ENCODE data around the gene MARF1.
"Not testable (repeated sequence)": the region's sequence is repeated elsewhere in the genome, so short reads cannot be mapped to it uniquely, and the experiment has no call there.

The MARF1 gene

DNA sequence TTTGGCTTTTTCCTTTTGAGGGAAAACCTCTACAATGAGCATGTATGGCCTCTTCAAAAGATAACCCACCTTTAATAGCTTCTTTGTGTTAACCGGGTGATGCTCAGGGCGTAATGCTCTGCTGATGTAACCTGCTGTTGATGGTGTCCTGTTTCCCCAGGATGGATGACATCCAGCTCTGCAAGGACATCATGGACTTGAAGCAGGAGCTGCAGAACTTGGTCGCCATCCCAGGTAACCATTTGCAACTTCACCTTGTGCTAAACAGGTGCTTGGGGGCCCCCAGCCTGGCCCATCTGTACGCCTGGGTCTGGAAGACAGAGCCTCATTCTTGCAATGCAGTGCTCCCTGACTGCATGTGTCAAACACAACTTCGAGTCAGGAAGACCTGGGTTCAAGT, 75.1 kb downstream of the MARF1 start:
- DNase-seq, result no peak

DNA sequence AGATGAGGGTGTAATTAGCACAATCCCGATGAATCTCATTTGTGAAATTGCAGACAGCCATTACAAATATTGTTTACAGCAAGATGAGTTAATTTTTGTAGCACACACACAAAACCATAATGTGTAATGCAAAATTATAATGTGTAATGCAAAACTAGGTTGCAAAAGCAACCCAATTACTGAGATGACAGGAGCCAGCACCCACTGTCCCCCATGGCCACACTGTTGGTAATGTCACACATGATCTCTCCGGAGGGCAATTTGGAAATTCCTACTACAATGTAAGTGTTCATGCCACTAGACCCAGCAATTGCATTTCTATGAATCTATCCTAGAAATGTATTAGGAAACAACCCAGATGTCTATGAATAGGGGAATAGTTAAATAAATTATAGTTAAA, 76.9 kb downstream of the MARF1 start:
- no peak for DNase-seq

DNA sequence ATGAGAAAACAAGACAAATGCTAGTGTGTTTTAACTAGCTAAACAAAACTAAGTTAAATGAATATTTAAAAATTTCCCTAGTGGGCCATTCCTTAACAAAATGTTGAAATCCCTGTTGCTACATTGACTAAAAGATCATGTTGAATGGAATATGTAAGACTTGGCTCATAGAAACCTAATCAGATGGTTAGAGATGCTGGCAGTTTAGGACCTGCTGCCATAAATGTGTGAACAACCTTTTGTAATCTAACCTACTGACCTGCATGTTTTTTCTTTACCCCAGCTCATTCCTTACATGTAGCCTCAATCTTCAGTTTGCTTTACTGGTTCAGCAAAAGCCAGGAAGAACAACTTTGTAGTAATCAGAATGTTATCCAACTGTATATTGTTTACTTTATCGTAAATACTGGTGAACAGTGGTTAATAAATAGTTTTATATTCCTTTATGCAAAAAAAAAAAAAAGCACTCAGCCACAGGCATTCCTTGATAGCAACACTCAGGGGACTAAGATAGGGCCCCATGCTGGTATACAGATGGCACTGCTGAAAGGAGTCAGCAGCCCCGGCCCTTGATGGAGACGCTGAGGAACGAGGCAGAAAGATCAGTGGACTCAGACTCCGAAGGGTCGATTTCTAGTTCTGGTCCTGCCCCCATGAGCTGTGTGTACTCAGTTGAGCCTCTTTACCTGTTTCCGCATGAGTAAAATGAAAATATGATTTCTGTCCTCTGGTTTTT, 78.2 kb downstream of the MARF1 start:
- no peak for DNase-seq

DNA sequence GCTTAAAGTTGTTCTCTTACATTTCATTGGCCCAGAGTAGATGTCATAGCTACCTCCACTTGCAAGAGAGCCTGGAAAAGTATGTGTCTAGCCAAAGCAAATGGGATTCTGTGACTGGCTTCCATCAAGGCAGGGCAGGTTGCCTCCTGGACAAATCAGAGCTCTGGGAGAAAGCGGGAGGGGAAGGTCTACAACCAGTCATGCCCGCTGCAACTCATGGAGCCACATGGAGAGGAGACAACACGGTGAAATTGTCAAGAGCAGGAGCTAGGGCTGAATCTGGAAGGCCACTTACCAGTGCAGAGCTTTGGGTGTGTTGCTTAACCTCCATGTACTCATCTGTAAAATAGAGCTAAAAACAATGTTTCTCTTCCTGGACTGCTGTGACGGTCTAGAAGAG, 83.8 kb downstream of the MARF1 start:
- DNase-seq, result no peak

DNA sequence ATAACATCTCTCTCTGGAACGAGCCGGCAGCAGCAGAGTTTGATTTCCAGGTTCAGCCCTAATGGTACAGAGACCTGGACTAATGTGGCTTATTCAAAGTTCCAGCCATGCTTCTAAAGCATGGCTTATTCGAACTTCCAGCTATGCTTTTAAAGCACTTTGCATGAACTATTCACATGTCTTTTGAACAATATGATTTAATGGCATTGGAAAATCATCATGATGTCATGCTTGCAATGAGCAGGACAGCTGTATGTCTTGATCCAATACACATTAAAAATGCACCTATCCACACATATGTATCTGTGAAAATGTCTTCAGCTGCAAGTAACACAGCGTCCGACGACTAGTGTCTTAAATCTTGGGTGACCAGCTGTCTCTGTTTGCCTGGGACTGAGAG, 85.7 kb downstream of the MARF1 start:
- no peak for DNase-seq

DNA sequence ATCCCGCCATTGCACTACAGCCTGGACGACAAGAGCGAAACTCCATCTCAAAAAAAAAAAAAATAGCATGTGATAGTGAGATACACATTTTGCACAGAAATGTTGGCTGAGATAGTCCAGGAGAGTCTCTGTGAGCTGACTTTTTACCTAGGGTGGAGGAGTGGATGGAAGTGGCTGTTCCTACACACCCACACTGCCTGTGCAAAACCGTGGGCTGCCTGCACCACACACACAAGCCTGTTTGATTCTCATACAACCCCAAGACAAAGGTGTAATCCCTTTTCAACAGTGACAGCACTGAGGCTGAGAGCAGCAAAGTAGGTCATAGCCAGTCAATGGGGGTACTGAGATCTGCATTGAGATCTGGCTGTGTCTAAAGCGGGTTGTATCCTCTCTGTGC, 86.8 kb downstream of the MARF1 start:
- no peak for DNase-seq

DNA sequence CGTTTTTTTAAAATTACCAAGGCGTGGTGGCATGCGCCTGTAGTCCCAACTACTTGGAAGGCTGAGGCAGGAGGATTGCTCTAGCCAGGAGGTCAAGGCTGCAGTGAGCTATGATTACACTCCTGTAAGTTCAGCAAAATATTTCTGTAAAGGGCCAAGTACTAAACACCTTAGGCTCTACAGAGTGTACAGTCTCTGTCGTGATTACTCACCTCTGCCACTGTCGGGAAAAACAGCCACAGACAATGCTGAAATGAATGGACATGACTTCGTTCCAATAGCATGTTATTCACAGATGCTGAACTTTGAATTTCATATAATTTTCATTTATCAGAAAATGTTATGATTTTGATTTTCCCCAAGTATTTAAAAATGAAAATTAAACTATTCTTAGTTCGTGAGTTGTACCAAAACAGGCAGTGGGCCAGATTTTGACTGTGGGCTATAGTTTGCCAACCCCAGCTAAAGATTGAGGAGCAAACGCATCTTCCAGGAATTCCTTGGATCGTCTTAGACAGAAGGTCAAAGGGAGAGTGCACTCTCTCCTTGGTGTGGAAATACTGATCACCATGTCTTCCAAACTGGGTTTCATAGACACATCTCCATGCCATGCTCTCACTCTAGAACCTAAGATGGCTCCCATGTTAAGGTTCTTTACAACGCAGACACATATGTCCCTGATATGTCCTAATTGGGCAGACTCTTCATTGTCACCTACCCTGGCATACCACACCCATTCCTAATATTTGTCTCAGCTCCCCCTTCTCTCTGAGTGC, 89.5 kb downstream of the MARF1 start:
- DNase-seq, result no peak

DNA sequence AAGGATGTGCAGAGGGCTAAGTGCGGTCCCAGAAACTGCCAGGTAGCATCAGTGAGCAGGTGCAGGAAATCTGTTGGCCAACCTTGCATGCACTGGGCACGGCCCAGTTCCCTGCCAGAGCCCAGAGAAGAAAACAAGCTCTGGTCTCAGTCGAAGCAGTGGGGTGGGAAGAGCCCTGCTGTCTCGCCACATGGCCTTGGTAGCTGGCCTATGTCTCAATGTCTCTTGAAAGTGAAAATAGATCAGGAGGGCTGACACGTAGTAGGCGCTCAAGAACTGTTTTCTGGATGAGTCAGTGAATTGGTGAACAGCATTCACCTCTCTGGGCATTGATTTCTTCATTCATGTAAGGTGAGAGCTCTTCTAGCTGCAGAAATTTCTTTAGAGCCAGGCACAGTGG, 90.4 kb downstream of the MARF1 start:
- no peak for DNase-seq

DNA sequence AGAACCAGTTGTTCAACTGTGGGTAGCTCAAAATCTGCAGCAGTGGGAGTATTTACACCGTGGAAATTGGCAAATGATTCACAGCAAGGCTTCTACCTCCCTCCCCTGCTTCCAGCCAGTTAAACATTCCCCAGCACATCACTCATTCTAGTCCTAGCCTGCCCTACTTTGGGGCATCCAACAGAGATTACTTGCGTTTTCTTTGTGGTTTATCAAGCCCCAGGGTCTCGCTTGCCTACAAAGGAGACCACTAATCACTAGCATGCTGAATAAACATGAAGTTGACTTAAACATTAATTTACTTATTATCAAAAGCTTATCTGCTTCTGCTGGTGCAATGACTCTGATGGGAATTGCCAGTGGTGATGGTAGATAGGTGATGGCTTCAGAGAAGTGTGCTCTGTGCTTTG, 94.5 kb downstream of the MARF1 start:
- DNase-seq, result no peak

DNA sequence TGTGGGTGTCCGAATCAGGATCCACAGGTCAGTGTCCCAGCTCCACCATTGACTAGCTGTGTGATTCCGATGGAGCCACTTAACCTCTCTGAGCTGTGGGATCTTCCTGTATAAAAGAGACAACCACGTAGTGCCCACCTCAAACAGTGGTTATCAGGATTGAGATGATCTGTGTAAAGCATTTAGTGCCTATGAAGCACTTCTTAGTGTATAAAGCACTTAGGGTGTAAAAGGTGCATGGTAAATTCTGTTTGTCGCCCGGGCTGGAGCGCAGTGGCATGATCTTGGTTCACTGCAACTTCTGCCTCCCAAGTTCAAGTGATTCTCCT, 95.2 kb downstream of the MARF1 start:
- DNase-seq, result no peak

DNA sequence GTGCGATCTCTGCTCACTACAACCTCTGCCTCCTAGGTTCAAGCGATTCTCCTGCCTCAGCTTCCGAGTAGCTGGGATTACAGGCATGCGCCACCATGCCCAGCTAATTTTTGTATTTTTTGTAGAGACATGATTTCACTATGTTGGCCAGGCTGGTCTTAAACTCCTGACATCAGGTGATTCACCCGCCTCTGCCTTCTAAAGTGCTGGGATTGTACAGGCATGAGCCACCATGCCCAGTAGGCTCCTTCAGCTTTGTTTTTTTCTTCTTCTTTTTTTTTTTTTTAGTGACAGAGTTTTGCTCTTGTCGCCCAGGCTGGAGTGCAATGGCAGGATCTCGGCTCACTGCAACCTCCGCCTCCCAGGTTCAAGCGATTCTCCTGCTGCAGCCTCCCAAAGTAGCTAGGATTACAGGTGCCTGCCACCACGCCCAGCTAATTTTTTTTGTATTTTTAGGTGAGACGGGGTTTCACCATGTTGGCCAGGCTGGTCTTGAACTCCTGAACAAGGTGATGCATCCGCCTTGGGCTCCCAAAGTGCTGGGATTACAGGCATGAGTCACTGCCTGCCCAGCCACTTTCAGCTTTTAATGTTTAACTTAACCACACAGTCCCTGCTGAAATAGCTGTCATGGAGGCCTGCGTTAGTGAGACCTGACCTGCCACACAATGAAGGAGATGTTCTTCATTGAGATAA, 95.7 kb downstream of the MARF1 start:
- DNase-seq, result not testable (repeated sequence)

DNA sequence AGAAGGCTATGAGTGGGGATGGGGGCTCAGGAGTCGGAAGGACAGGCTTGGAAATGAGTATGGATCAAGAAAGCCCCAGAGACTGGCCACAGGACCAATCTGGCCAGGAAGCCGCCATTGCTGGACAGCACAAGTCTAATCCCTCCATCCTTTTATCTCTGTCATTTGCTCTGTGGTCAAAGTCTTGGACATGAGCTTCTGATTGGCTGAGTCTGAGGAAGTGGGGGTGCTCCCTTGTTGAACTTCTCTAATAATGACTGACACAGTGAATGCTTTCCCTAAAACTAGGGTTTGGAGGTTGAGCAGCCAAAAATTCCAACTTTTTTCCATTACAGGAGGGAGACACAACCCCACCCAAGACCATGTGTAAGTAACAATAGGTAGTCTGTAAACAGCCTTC, 97.4 kb downstream of the MARF1 start:
- no peak for DNase-seq

DNA sequence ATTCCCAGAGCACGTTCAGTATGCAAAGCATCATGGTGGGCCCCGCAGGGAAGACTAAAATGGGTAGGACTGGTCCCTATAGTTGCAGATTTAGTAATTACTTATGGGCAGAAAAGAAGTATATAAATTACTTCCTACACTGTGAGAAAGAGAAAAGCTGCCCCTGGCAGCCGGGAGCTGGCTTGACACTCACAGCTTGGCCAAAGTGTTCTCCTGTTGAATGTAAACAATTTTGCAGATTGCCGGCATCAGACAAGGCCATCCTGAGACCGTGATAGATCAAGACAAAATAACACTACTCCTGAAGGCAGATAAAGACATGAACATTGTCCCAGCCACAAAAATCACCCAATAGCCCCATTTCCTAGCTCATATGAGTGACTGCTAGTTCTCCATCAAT, 98.5 kb downstream of the MARF1 start:
- DNase-seq, result no peak
